ENCODE results near the gene IL3RA.
"Not testable (repeated sequence)": the region's sequence is repeated elsewhere in the genome, so short reads cannot be mapped to it uniquely, and the experiment has no call there.

Gene IL3RA

GRCh38 chrX:1336331-1336943 lies at the start of gene IL3RA:
Gene IL3RA, plus strand, starts transcription at chrX:1336785. Its CDS starts 4,981 bp downstream, at chrX:1341766.
- DNase-seq, result no peak

- DNase-seq, result no peak
Observed at GRCh38 chrX:1289535-1289934, 47.0 kb upstream of the IL3RA start.

GRCh38 chrX:1291110-1291740 lies 45.4 kb upstream of the IL3RA start:
- DNase-seq, result no peak

GRCh38 chrX:1292575-1293290 lies 43.9 kb upstream of the IL3RA start:
- DNase-seq, result no peak

- no peak for DNase-seq
Observed at GRCh38 chrX:1294301-1295067, 42.1 kb upstream of the IL3RA start.

- DNase-seq, result no peak
Observed at GRCh38 chrX:1295550-1295949, 41.0 kb upstream of the IL3RA start.

- DNase-seq, result not testable (repeated sequence)
Observed at GRCh38 chrX:1297591-1297990, 39.0 kb upstream of the IL3RA start.

GRCh38 chrX:1300449-1300848 lies 36.1 kb upstream of the IL3RA start:
- DNase-seq, result no peak

- no peak for DNase-seq
Observed at GRCh38 chrX:1305411-1305810, 31.2 kb upstream of the IL3RA start.

- no peak for DNase-seq
Observed at GRCh38 chrX:1306909-1307625, 29.5 kb upstream of the IL3RA start.

- DNase-seq, result no peak
Observed at GRCh38 chrX:1307626-1308340, 28.8 kb upstream of the IL3RA start.

- no peak for DNase-seq
Observed at GRCh38 chrX:1308476-1308875, 28.1 kb upstream of the IL3RA start.

- not testable (repeated sequence) for DNase-seq
Observed at GRCh38 chrX:1308917-1309316, 27.7 kb upstream of the IL3RA start.

- DNase-seq, result no peak
Observed at GRCh38 chrX:1313788-1314187, 22.8 kb upstream of the IL3RA start.

GRCh38 chrX:1316527-1316926 lies 20.1 kb upstream of the IL3RA start:
- DNase-seq, result no peak

GRCh38 chrX:1321674-1322073 lies 14.9 kb upstream of the IL3RA start:
- DNase-seq, result no peak

- no peak for DNase-seq
Observed at GRCh38 chrX:1322393-1322792, 14.2 kb upstream of the IL3RA start.

- DNase-seq, result no peak
Observed at GRCh38 chrX:1323315-1323714, 13.3 kb upstream of the IL3RA start.

GRCh38 chrX:1325515-1326116 lies 11.0 kb upstream of the IL3RA start:
- no peak for DNase-seq

GRCh38 chrX:1327651-1328304 lies 8.8 kb upstream of the IL3RA start:
- no peak for DNase-seq

GRCh38 chrX:1330605-1331004 lies 6.0 kb upstream of the IL3RA start:
- no peak for DNase-seq

Data from HCEC 1CT (cell line).